ENCODE results near the gene YPEL1.

DNA sequence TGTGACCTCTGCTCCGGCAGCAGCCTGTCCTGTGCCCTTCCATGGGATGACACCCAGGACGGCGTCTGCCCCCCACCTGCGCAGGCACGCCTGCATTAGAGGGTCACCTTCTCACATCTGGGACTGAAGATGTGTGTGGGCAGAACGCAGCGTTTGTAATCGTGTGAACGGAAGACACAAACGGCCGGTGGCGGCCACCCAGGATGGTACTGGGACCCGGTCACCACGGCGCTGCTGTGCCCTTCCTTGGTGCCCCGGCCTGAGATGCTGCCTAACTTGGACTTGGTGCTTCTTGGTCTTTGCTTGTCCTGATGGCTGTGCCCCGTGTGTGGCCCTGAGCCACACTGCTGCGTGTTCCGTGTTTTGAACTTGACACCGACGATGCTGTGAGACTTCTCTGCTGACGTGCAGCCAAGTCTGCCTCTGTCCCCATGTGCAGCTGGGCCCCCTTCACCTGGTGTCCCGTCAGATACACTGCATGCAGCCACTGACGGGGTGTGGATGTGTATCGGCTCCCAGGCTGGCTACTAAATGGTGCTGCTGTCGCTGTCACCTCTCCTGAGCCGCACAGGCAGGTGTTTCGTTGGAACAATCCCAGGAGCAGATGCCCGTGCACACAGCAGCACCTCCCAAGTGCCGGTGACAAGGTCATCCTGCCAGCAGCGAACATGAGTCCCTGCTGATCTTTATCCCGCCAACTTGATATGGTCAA is 21.4 kb downstream of the YPEL1 start:
- TF ChIP-seq CEBPB (IDR thresholded peaks at IDR 0.05) (no peak), RAD21 (IDR thresholded peaks at IDR 0.05; ENCODE audit: low read depth) (no peak), REST (IDR thresholded peaks at IDR 0.05; ENCODE audit: low read depth) (no peak), TEAD4 (IDR thresholded peaks at IDR 0.05) (no peak), MAX (IDR thresholded peaks at IDR 0.05) (no peak)

All from Ishikawa (cell line).